Activated CD8-positive, alpha-beta memory T cell treated with anti-CD3 and anti-CD28 coated beads for 24 hours (primary cell): ENCODE data around the gene ZNF638.
"Not testable (repeated sequence)": the region's sequence is repeated elsewhere in the genome, so short reads cannot be mapped to it uniquely, and the experiment has no call there.

Experiments
- DNase-seq: peaks from one replicate; pipeline ENCODE4 v3.0.0-alpha.2; 2020

Gene ZNF638

GRCh38 chr2:71331581-71332434 is at the start of gene ZNF638:
ZNF638 (plus strand) TSS chr2:71331782; CDS start chr2:71348955, 17,173 bp downstream.
- DNase-seq = peak; percentile 95

- DNase-seq = no peak
These were observed 49.6 kb upstream of the ZNF638 start for GRCh38 chr2:71281950-71282349.

- no peak for DNase-seq
These were observed 49.1 kb upstream of the ZNF638 start for GRCh38 chr2:71282493-71282892.

GRCh38 chr2:71283131-71283530 is 48.5 kb upstream of the ZNF638 start:
- no peak for DNase-seq

GRCh38 chr2:71285706-71286105 is 45.9 kb upstream of the ZNF638 start:
- no peak for DNase-seq

- no peak for DNase-seq
These were observed 40.2 kb upstream of the ZNF638 start for GRCh38 chr2:71291398-71291797.

- DNase-seq = no peak
These were observed 39.4 kb upstream of the ZNF638 start for GRCh38 chr2:71292159-71292558.

GRCh38 chr2:71298914-71299313 is 32.7 kb upstream of the ZNF638 start:
- no peak for DNase-seq

- DNase-seq = no peak
These were observed 32.1 kb upstream of the ZNF638 start for GRCh38 chr2:71299507-71299906.

GRCh38 chr2:71303849-71304248 is 27.7 kb upstream of the ZNF638 start:
- no peak for DNase-seq

- DNase-seq = no peak
These were observed 24.8 kb upstream of the ZNF638 start for GRCh38 chr2:71306762-71307161.

GRCh38 chr2:71313016-71313766 is 18.4 kb upstream of the ZNF638 start:
- DNase-seq = no peak

GRCh38 chr2:71317060-71317459 is 14.5 kb upstream of the ZNF638 start:
- no peak for DNase-seq

- not testable (repeated sequence) for DNase-seq
These were observed 13.7 kb upstream of the ZNF638 start for GRCh38 chr2:71317900-71318299.

- no peak for DNase-seq
These were observed 8.2 kb upstream of the ZNF638 start for GRCh38 chr2:71323386-71323785.

GRCh38 chr2:71326968-71327367 is 4.6 kb upstream of the ZNF638 start:
- no peak for DNase-seq

- DNase-seq = no peak
These were observed 3.7 kb upstream of the ZNF638 start for GRCh38 chr2:71327916-71328315.

- DNase-seq = no peak
These were observed 1.4 kb upstream of the ZNF638 start for GRCh38 chr2:71330155-71330554.

GRCh38 chr2:71330585-71331330 is 824 bp upstream of the ZNF638 start:
- no peak for DNase-seq

- not testable (repeated sequence) for DNase-seq
These were observed 326 bp upstream of the ZNF638 start for GRCh38 chr2:71331331-71331580.

GRCh38 chr2:71332435-71332796 is 834 bp downstream of the ZNF638 start:
- DNase-seq = no peak

GRCh38 chr2:71333619-71334018 is 2.0 kb downstream of the ZNF638 start:
- no peak for DNase-seq

- DNase-seq = no peak
These were observed 4.8 kb downstream of the ZNF638 start for GRCh38 chr2:71336384-71336783.

GRCh38 chr2:71336802-71337201 is 5.2 kb downstream of the ZNF638 start:
- DNase-seq = no peak
